ENCODE measurements around the gene GIPC2.
A peak's percentile ranks its signal among the peaks of the same experiment; 100 is the strongest.

DNA sequence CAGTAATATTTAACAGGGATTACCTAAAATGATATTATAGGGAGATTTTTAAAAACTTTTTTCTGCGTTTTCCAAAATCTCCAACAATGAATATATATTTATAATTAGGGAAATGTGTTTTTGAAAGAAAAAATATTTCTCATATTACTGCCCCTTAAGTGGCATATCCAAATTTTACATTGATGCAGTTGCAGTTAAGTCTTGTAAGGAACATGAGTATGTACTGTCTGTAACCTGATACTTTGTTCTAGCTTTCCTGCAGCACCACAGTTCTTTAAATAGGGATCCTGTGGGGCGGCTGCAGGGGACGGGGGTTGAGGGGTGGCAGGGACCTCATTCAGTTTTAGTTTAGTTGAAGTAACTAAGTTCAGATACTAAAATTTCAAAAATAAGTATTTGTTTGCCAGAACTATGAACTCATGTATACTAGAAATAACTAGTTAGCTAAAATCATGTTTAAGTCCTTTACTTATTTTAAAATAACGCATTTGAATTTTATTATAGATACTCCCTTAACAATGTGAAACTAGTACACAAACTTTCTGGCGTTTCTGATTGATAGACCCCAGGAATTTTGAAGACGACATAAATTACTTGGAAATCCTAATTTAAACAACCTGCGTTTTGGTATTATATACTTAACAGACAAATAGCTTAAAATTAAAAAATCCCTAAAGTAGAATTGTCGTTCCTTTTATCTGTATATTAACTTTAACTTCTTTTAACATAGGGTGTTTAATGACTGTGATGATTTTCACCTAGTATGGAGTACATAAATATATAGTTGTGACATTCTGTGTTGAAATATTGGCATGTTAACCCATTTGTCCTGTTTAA lies 41.7 kb upstream of the GIPC2 start:
- TF ChIP-seq, protein P1, sequence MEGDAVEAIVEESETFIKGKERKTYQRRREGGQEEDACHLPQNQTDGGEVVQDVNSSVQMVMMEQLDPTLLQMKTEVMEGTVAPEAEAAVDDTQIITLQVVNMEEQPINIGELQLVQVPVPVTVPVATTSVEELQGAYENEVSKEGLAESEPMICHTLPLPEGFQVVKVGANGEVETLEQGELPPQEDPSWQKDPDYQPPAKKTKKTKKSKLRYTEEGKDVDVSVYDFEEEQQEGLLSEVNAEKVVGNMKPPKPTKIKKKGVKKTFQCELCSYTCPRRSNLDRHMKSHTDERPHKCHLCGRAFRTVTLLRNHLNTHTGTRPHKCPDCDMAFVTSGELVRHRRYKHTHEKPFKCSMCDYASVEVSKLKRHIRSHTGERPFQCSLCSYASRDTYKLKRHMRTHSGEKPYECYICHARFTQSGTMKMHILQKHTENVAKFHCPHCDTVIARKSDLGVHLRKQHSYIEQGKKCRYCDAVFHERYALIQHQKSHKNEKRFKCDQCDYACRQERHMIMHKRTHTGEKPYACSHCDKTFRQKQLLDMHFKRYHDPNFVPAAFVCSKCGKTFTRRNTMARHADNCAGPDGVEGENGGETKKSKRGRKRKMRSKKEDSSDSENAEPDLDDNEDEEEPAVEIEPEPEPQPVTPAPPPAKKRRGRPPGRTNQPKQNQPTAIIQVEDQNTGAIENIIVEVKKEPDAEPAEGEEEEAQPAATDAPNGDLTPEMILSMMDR (IDR thresholded peaks at IDR 0.05) = no peak
- TF ChIP-seq POLR2AphosphoS5 (IDR thresholded peaks at IDR 0.05) (peak in 1 of 4 donors; percentile 77), EP300 (IDR thresholded peaks at IDR 0.05) (no peak)

Measured in sigmoid colon (tissue), 4 donors.